GM21423 (cell line): ENCODE data around the gene MTPN.
A peak's percentile ranks its signal among the peaks of the same experiment; 100 is the strongest.

Experiments
- ATAC-seq: cut with Tn5 transposase; IDR thresholded peaks from one replicate; pipeline ENCODE4 v1.9.1; 2021; ENCODE audit warnings: mild to moderate bottlenecking, moderate library complexity; ENCODE audit not compliant: unreplicated experiment

The MTPN gene, protein sequence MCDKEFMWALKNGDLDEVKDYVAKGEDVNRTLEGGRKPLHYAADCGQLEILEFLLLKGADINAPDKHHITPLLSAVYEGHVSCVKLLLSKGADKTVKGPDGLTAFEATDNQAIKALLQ

DNA sequence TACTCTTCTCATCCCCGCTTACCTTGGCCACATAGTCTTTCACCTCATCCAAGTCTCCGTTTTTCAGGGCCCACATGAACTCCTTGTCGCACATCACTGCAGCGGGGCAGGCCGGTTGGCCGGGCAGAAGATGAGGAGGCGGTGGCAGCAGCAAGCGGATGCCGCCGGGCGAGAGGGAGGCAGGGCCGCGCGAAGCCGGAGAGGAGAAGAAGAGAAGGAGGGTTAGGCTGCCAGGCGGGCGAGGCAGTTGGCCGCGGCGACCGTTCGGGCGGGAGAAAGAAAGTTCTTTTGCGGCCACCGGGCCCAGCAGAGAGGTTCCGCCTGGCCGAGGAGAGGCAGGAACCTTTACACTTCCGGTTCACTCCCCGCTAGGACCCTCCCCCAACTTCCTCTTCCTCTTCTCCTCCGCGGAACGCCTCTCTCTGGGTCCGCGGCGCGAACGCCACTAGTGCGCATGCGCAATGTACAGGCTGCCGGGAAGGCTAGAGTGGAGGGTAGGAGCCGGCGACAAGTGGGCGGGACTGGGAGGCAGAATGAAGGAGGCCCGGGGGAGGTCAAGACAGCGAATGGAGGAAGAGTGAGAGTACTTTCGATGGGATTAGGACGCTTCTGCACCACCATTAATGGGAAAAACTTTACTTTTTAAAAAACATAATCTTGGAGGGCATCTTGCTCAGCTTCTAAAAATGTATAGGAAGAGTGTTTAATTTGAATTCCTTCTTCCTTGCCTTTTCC, at the start of gene MTPN:
Gene MTPN (minus strand): TSS at position 353 of the 735 bp plus-strand sequence. CDS start 259 bp downstream, at position 94.
- peak; percentile 56 for ATAC-seq

- no peak for ATAC-seq
These were observed 49.0 kb upstream of the MTPN start for GRCh38 chr7:136026209-136026608.

- ATAC-seq = no peak
These were observed 46.1 kb upstream of the MTPN start for GRCh38 chr7:136023134-136023869.

DNA sequence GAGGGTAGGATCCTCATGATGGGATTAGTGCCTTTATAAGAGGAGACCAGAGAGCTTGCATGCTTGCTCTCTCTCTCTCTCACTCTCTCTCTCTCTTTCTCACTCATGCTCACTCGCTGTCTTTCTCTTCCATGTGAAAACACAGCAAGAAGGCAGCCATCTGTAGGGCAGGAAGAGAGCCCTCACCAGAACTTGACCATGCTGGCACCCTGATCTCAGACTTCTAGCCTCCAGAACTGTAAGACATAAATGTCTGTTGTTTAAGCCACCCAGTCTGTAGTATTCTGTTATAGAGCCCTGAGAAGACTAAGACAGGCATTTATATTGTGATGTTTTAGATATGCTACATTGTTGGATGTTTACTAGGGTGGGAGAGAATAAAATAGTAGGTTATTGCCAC, 43.4 kb upstream of the MTPN start:
- no peak for ATAC-seq

DNA sequence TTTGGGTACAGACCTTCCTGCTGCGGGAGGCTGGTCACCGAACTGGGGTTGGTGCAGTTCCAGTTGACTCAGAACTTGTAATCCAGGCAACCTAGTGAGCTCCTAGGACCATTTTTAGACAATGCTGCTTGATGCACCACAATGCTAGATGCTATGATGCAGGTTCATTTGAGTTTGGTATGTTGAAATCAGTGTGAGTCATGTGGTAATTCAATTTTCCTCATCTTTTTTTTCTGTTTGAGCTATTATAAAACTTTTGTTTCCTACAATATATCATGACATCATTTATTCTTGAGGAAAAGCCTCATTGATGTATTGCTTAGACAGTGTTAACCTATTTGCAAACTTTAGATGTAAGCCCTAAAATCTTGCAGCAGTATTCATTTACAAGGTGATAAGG, 40.9 kb upstream of the MTPN start:
- ATAC-seq = no peak

- ATAC-seq = peak; percentile 76
These were observed 39.7 kb upstream of the MTPN start for GRCh38 chr7:136016649-136017395.

DNA sequence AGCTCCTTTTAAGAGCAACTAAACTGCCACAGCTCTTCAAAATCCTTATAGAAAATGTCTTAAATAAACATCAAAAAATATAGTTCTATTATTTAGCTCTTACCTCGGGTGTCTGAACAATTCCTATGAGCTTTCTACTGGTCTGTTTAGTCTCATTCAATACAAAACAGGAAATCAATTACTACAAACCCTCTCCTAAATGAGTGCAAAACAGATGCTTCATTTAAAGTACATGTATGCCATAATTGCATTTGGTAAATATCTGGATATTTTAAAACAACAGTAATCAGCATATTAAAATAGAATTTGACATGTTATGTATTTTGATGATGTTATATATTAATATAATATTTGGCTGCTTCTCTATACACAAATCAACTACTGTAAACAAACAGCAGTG, 38.5 kb upstream of the MTPN start:
- ATAC-seq = no peak

GRCh38 chr7:136014659-136015058, 37.5 kb upstream of the MTPN start:
- ATAC-seq = no peak

DNA sequence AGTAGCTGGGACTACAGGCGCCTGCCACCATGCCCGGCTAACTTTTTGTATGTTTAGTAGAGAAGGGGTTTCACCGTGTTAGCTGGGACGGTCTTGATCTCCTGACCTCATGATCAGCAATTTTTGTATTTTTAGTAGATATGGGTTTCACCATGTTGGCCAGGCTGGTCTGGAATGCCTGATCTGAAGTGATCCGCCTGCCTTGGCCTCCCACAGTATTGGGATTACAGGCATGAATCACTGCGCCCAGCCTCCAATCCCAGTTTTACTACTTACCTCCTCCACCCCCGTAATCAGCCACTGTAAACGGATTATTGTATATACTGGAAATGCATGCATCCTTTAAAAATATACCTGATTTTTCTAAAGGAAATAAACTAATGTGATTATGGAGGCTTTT, 35.1 kb upstream of the MTPN start:
- ATAC-seq = no peak

- ATAC-seq = no peak
These were observed 32.4 kb upstream of the MTPN start for GRCh38 chr7:136009488-136010079.

DNA sequence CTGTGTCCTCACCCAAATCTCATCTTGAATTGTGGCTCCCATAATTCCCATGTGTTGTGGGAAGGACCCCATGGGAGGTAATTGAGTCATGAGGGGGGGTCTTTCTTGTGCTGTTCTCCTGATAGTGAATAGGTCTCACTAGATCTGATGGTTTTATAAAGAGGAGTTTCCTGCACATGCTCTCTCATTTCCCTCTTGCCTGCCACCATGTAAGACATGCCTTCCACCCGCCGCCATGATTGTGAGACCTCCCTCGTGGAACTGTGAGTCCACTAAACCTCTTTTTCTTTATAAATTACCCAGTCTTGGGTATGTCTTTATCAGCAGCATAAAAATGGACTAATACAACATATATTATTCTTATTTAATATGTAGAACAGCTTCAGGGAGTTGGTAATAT, 29.0 kb upstream of the MTPN start:
- no peak for ATAC-seq

GRCh38 chr7:136004083-136004482, 26.9 kb upstream of the MTPN start:
- ATAC-seq = no peak

- no peak for ATAC-seq
These were observed 25.6 kb upstream of the MTPN start for GRCh38 chr7:136002802-136003201.

DNA sequence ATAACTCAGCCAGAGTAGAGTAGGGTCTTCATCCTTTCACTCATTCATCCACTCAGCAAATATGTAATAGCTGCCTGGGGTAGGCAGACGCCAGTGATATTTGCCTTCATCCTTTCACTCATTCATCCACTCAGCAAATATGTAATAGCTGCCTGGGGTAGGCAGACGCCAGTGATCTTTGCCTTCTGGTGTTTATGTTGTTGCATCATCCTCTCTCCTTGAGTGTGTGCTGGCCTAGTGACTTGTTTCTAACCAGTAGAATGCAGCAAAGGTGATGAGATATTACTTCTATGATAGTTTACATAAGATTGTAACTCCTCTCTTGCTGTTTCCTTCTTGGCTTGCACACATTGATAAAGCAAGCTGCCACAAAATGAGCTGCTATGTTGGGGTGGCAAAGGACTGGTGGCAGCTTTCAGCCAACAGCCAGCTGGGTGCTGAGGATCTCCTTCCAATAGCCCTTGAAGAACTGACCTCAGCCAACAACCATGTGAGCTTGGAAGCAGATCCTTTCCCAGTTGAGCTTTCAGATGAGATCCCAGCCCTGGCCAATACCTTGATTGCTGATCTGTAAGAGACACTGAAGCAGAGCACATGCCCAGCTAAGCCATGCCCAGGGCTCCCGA, 23.2 kb upstream of the MTPN start:
- ATAC-seq = no peak

- ATAC-seq = no peak
These were observed 20.9 kb upstream of the MTPN start for GRCh38 chr7:135998081-135998480.

DNA sequence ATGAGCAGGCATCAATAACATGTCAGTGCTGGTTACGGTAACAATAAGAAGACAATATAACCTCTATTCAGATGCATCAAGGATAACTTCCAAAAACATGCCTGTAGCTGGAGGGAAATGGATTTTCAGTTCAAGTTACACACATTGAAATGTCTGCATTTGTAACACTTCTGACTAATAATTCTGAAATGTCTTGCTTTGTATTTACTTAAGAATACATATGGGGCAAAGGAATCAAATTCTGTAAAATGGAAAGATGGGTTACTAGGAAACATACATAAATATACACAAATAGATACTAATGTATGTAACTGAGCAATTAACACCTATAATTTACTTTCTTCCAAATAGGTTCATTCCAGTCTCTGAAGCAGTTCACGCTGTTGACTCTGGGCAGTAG, 18.6 kb upstream of the MTPN start:
- ATAC-seq = no peak

DNA sequence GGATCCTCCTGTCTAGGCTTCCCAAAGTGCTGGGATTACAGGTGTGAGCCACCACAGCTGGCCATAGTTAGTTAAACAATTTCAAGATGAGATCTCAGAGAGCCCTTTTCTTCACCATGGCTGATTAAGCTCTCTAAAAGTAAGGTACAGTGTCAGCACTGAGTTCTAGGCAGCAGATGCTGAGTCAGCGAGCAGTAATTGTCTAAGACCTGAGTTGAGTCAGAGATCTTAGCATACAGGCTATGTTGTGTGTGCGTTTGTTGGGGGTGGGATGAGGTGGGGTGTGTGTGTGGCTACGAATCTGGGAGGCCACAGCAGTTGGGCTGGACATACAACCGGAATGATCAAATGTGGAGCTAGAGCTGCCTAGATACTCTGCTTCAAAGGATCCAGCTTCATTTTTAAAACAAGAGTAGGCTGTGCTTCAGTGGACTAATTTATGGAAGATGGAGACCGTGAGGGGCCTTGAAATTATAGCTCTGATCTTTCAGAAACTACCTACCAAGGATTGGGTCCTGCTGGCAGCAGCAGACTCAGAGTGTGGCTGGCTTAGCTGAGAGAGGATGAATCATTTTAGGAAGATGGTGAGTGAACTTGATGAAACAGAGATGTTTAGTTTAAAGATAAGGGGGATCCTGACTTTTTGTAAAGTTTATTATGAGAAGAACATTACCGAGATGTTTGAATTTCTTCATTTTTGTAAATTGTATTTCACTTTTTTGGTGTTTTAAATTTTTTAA, 17.5 kb upstream of the MTPN start:
- ATAC-seq = no peak

GRCh38 chr7:135993950-135994349, 16.8 kb upstream of the MTPN start:
- ATAC-seq = peak; percentile 64

DNA sequence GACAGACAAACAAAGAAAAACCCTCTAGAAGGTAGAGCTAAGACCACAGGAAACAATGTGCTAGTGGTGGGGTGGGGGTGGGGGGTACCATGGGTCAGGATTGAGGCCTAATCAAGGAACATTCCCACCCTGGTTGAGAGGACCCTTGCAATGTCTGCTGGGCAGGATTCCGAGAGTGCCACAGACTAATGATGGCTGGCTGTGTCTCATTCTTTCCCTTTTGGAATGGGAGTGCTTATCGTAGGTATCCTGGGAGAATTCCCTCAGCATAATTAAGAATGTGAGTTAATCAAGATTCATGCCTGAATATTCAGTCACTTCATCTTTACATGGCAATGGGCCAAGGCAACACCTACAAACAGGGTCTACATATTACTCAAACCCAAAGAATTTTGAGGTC, 14.7 kb upstream of the MTPN start:
- no peak for ATAC-seq

GRCh38 chr7:135991322-135991721, 14.2 kb upstream of the MTPN start:
- ATAC-seq = no peak
